ENCODE results near the gene NTMT1.

- TF ChIP-seq CTCF (IDR thresholded peaks at IDR 0.05) (no peak), POLR2A (IDR thresholded peaks at IDR 0.05) (no peak)
Observed at GRCh38 chr9:129667850-129668249, 41.9 kb downstream of the NTMT1 start.

Data from thyroid gland (tissue), 4 donors.